ENCODE results near the gene ATF4. TPM values are rescaled to one million over a fixed set of nuclear protein-coding genes. Genes with fewer than 3 reads are reported as not detected.

ATF4 gene
- total RNA-seq, 3 donors from 2014 or later: 339 to 403 (median 347) TPM

- TF ChIP-seq CTCF (IDR thresholded peaks at IDR 0.05) (no peak), POLR2A (IDR thresholded peaks at IDR 0.05) (no peak), POLR2AphosphoS5 (IDR thresholded peaks at IDR 0.05) (no peak)
- Histone ChIP-seq H3K9me3 (no peaks in the 10 kb centered on the region), H3K4me1 (no peaks in the 10 kb centered on the region), H3K4me3 (no peak within 1 kb of the TSS), H3K27ac (no peak within 1 kb of the TSS), H3K36me3 (no peaks in the 10 kb centered on the region), H3K27me3 (no peaks in the 10 kb centered on the region)
- no peak for DNase-seq (ENCODE audit: low spot score in 2 of 2)
- intact Hi-C loops (cut with DNase I; ENCODE audit: low total_unique reads): loop anchor here (1.0 kb wide), 1 partner anchor 10 kb away; no protein-coding TSS in a partner anchor
Measured at GRCh38 chr22:39570665-39571064, 50.3 kb downstream of the ATF4 start, which contains the start of gene CACNA1I. TSS of gene CACNA1I (plus strand) at chr22:39570753. CDS start at chr22:39570753, 0 bp downstream.

DNA sequence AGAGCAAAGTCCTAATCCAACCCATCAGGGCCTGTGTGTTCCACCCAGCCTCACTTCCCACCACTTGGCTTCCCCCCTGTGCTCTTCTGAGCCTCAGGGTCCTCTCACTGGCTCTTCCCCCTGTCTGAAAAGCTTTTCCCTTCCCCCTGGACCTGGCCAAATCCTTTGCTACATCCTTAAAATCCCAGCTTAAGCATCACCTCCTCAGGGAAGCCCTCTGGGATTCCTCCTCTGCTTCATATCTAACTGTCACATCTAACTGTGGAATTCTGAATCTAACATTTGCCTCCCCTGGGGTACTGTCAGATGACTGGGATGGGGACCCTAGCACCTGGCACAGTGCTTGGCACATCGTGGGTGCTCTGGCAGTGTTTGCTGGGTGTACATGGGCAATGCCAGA is 51.2 kb downstream of the ATF4 start:
- no peaks in the 10 kb centered on the region for H3K27me3 ChIP-seq
- intact Hi-C loops (cut with DNase I; ENCODE audit: low total_unique reads): no loop called here
- TF ChIP-seq POLR2AphosphoS5 (IDR thresholded peaks at IDR 0.05) (no peak), POLR2A (IDR thresholded peaks at IDR 0.05) (no peak)
- no peak overlapping the region for H3K27ac ChIP-seq
- no peaks in the 10 kb centered on the region for H3K36me3 ChIP-seq
- no peaks in the 10 kb centered on the region for H3K4me1 ChIP-seq
- no peaks in the 10 kb centered on the region for H3K9me3 ChIP-seq
- H3K4me3 ChIP-seq: no peak overlapping the region
- no peak for DNase-seq (ENCODE audit: low spot score in 2 of 2)

Other genes with a start within 250 kb of the ATF4 start
- 1,000 to 10,000 TPM; 1,827 to 3,262 (median 2,633) TPM for gene RPL3, start 200.9 kb upstream of the ATF4 start, total RNA-seq
- gene SYNGR1, start 170.6 kb upstream of the ATF4 start, total RNA-seq: 10 to 100 TPM in 2 of 3 donors, 1 to 10 TPM in 1; 6.9 to 22.3 (median 20.5) TPM
- gene TAB1, start 120.8 kb upstream of the ATF4 start, total RNA-seq: 10 to 100 TPM; 15.4 to 17.9 (median 16.0) TPM
- gene MGAT3, start 63.5 kb upstream of the ATF4 start, total RNA-seq: 1 to 10 TPM; 1.9 to 9.4 (median 3.9) TPM
- 10 to 100 TPM; 19.7 to 24.3 (median 22.9) TPM for gene MIEF1, start 18.3 kb upstream of the ATF4 start, total RNA-seq
- gene RPS19BP1, start 12.2 kb downstream of the ATF4 start, total RNA-seq: 100 to 1,000 TPM; 112 to 177 (median 159) TPM
- under 1 TPM; 0.32 to 0.44 (median 0.33) TPM for gene CACNA1I, start 50.2 kb downstream of the ATF4 start, total RNA-seq

Data from breast epithelium (tissue), 4 donors.